GM21723 (cell line): ENCODE measurements around the gene RNF13.
"Not testable (repeated sequence)": the region's sequence is repeated elsewhere in the genome, so short reads cannot be mapped to it uniquely, and the experiment has no call there.

Experiments used
- ATAC-seq: cut with Tn5 transposase; IDR thresholded peaks from one replicate; pipeline ENCODE4 v1.9.1; 2021; ENCODE audit warnings: mild to moderate bottlenecking, moderate library complexity; ENCODE audit not compliant: unreplicated experiment

RNF13 gene

GRCh38 chr3:149839469-149839868 lies 26.5 kb downstream of the RNF13 start:
- not testable (repeated sequence) for ATAC-seq

DNA sequence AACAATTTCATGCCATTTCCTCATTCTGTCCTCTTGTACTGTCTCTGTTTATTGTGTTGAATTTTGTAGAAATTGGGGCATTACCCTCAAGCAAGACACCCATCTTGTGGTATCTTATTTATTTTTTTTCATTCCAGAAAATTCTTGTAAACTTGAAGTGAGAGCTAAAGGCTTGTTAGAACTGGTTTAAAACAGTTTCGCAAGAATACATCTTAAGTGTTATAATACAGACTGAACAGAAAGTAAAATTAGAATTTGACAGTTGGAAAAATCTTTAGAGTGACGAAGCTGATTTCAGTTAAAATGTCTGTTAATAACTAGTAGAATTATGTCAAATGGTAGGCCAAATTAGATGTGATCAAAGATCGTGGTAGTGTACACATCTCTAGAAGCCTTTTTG lies 26.9 kb downstream of the RNF13 start:
- ATAC-seq, result no peak

DNA sequence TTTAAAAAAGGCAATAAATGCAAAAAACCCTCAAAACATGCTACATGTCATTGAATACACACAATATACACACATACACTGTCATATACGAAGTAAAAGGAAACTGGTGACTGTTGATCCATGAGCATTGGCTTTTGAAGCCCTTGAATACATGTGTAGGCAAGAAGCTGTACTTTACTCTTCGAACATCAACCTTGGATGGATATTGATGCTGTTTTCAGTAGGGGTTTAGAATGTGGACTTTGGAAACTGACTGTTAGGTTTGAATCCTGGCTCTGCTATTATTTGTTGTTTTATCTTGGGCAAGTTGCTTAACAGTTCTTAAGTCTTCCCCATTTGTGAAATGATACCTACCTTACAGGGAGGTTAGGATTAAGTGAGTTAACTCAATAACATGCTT lies 30.5 kb downstream of the RNF13 start:
- ATAC-seq, result no peak

DNA sequence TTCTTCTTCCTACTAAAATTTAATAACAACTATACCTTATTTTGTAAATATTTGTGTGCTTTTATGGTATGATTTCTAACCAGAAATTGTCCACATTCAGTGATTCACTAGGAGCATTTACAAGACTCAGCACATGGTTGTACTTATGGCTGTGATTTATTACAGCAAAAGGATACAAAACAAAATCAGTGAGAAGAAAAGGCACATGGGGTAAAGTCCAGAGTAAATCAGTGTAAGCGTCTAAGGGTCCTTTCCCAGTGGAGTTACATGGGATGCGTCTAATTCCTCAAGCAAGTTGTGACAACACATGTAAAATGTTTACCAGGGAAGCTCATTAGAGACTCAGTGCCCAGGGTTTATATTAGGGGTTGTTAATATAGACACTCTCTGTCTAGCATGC lies 31.1 kb downstream of the RNF13 start:
- ATAC-seq, result no peak

DNA sequence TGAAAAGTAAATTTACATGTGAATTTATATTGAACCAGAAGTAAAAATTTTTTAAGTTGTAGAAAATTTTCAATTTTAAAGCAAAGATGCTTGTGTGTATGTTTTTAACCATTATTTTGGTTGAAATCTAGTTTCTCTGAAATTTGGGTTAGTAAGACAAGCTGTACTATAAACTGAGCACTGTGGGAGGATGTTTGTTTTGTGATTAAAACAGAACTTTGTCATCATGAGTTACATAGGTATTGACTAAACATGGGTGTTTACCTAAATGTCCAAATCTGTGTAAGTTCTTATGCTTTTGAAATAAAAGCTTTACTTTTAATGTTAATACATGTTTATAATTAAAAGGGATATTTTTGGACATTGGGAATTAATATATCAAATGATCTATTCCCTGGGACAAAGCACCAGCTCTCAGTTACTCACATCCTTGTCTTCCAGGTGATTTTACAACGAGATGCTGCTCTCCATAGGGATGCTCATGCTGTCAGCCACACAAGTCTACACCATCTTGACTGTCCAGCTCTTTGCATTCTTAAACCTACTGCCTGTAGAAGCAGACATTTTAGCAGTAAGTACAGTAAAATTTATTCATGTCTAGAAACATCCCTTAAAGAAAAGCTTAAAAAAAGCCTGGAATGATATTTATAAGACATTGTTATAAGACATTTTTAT lies 32.7 kb downstream of the RNF13 start:
- ATAC-seq, result no peak

DNA sequence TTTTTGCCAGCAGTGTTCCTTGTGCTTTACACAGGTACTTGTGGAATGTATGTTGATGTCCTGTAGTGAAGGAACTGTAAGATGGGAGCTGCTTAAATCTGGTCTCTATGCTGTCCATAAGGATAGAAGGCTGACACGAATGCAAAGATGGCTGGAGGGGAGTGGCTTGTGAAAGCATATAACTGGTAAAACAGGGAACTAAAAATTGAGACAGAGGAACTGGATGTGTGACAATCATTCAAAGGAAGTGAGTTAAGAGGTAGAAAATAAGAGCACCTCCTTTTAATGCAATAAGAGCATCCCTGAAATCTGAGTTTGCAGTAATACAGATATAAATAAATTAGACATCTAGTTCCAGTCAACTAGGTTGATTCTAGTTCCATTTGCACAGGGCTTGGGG lies 35.2 kb downstream of the RNF13 start:
- ATAC-seq, result no peak

- no peak for ATAC-seq
Observed at GRCh38 chr3:149848688-149849087, 35.7 kb downstream of the RNF13 start.

DNA sequence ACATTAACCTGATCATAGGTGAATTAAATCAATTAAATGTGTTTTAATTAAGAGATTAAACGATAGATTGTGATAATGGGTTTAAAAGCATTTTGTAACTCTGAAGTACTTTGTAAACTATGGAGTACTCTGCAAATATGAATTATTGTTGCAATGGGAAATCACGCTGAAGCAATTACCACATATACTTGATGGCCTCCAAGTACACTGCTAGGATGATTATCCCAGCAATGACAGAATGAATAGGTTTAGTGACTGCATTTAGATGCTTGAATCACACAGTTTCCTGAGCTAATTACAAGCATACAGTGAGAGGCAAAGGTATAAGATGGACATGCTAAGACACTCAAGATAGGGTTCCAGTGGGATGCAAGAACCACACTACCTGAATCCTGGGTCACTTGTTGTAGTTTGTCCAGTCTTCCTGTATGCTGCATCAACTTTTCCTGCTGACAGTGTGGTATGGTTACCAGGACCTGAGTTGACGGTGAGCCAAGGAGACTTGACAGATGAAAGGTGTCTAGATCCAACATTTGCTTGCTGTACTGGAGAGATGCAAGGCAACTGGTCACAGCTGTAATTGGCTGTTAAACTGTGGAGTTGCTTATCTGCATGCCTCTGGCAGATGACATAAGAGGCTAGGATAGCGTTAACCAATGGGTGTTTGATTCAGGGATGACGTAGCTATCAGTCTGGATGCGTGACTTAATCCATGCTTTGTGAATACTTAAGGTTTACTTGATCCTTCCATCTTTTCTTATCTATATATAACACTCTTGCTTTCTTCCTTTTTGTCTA lies 38.0 kb downstream of the RNF13 start:
- no peak for ATAC-seq

DNA sequence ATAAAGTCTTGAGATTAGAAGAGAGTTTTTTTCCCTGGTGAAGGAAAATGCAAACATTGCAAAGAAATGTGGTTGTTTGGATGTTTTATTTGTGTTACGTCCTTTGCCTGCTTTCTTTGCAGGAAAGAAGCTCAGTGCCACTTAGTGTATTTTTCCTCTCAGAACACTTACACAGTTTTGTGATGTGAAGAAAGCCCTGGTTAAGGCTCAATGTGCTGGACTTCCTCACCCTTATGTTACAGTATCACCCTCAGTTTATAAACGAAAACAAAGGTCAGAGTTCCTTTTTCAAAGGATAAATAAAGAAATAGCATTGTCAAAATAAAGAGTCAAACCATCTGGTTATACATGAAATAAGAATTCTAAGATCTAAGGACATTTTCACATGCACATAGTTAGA lies 45.9 kb downstream of the RNF13 start:
- no peak for ATAC-seq

GRCh38 chr3:149860881-149861280 lies 47.9 kb downstream of the RNF13 start:
- no peak for ATAC-seq

DNA sequence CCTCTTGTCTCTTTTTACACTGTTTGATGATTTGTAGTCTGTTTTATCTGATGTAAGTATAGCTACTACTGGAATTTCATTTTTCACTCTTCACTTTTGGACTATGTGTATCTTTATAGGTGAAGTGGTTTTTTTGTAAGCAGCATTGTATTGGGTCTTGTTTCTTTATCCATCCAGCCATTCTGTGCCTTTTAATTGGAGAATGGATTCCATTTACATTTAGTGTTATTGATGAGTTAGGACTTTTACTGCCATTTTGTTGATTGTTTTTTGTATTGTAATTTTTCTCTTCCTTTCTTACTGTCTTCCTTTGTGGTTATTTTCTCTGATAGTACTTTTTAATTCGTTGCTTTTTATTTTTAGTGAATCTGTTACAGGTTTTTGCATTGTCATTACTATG lies 54.5 kb downstream of the RNF13 start:
- ATAC-seq, result no peak

DNA sequence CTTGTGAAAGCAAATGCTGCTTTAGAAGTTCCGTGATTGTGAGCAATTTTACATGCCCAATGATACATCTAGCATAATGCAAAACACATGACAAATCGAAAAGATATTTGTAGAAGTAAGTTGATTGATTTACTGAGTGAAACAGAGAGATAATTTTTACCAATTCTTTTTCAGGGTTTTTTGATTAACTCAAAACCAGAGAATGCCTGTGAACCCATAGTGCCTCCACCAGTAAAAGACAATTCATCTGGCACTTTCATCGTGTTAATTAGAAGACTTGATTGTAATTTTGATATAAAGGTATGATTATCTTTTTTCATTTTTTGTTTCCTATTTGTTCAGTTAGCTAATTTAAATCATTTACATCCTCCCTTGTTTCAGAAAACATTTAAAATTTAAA lies 58.8 kb downstream of the RNF13 start:
- ATAC-seq, result no peak

GRCh38 chr3:149872589-149872988 lies 59.6 kb downstream of the RNF13 start:
- no peak for ATAC-seq

GRCh38 chr3:149877668-149878067 lies 64.7 kb downstream of the RNF13 start:
- no peak for ATAC-seq

DNA sequence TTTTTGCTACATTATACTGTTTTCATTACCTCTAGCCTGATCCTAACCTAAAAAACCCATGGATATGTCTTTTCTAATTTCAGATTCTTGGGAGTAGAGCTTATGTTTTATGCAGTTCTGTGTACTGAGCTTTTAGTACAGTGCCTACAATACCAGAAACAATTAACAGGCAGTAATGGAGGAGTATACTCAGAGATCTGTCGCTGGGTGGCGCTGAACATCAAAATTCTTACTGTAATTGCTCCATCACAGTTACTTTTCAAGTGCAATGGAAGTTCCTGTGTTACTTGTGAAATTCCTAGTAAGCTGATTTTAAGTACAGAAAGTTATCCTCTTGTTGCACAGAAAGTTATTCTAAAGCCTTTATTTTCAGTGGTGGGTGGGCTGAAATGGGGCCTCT lies 66.9 kb downstream of the RNF13 start:
- peak; percentile 52 for ATAC-seq

DNA sequence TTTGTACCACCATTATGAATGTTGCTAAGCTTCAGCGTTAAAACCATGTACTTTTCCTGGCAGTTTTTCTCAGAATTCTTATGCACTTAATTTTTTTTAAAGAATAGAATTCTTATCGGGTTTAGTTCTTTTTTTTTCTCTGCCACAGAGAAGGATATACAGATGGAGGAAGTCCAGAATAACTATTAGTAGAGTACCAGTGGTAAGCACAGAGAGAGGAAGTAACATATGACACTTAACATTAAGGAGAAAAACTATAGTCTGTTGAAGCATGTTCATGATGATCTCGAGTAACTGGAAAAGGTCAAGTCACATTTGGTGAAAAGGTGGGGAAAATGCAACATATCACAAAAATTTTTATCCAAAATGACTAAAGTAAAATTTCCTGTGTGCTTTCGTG lies 68.9 kb downstream of the RNF13 start:
- ATAC-seq, result no peak

- ATAC-seq, result no peak
Observed at GRCh38 chr3:149883134-149883533, 70.1 kb downstream of the RNF13 start.

DNA sequence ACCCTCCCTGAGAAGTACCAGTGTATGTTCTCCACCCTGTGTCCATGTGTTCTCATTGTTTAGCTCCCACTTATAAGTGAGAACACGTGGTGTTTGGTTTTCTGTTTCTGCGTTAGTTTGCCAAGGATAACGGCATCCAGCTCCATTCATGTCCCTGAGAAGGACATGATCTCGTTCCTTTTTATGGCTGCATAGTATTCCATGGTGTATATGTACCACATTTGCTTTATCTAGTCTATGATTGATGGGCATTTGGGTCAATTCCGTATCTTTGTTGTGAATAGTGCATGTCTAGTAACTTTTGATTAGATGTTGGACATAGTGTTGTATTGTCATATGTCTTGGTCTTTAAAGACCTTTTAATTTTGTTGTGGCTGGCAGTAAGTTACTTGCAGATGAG lies 70.8 kb downstream of the RNF13 start:
- not testable (repeated sequence) for ATAC-seq

GRCh38 chr3:149884848-149885247 lies 71.8 kb downstream of the RNF13 start:
- ATAC-seq, result not testable (repeated sequence)

DNA sequence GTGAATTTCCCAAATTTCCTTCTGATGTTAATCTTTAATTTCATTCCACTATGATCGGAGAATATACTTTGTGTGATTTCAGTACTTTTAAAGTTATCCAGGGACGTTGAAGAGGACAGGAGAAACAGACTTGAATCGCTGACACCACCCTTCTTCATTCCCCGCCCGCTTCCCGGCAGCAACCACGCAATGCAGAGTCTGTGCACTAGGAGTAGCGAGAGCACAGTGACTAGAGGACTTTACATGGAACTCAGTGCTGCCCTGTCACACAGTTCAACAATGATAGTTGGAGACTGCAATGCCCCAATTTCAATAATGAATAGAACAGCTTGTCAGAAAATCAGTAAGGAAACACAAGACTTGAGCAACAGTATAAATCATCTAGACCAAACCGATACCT lies 73.9 kb downstream of the RNF13 start:
- ATAC-seq, result no peak

GRCh38 chr3:149891621-149892020 lies 78.6 kb downstream of the RNF13 start:
- ATAC-seq, result no peak

- ATAC-seq, result no peak
Observed at GRCh38 chr3:149892371-149892770, 79.4 kb downstream of the RNF13 start.

- ATAC-seq, result no peak
Observed at GRCh38 chr3:149894205-149894604, 81.2 kb downstream of the RNF13 start.
